Heart right ventricle (tissue), 16 donors: Measurements from ENCODE around the gene TRPM5. TPM values are rescaled to one million over a fixed set of nuclear protein-coding genes. Genes with fewer than 3 reads are reported as not detected.

Experiments used
- ATAC-seq, 8 donors: fragments of 200-7000 bp; cut with Tn5 transposase; one replicate each; pipeline ENCODE4 v1.9.1; 2020; ENCODE audit warnings: mild to moderate bottlenecking in 8 of 8, moderate library complexity in 8 of 8, moderate number of reproducible peaks in 1 of 8
- DNase-seq, 2 donors: peaks; one replicate each; pipeline ENCODE4 v3.0.0-alpha.2; 2020
- H3K27ac ChIP-seq, 10 donors: fragments of 200-600 bp; sonication (generic) in 2 of 10; one replicate each; pipeline versions ENCODE4 v1.5.0 to v1.8.0; 2020 to 2022; ENCODE audit warnings: mild to moderate bottlenecking in 3 of 10
- H3K27me3 ChIP-seq, 7 donors: fragments of 200-600 bp; one replicate each; pipeline ENCODE4 v1.8.0; 2021 to 2022; ENCODE audit warnings: mild to moderate bottlenecking in 2 of 7
- H3K36me3 ChIP-seq, 9 donors: fragments of 200-600 bp; sonication (generic) in 1 of 9; one replicate each; pipeline versions ENCODE4 v1.5.0 to v1.8.0; 2020 to 2022; ENCODE audit warnings: mild to moderate bottlenecking in 2 of 9
- H3K4me1 ChIP-seq, 9 donors: fragments of 200-600 bp; sonication (generic) in 1 of 9; one replicate each; pipeline versions ENCODE4 v1.5.0 to v1.8.0; 2020 to 2022; ENCODE audit warnings: mild to moderate bottlenecking in 4 of 9
- H3K4me3 ChIP-seq, 10 donors: fragments of 200-600 bp; sonication (generic) in 2 of 10; one replicate each; pipeline versions ENCODE4 v1.5.0 to v1.8.0; 2020 to 2022; ENCODE audit warnings: mild to moderate bottlenecking in 7 of 10, moderate library complexity in 2 of 10
- H3K9me3 ChIP-seq, 11 donors: fragments of 200-600 bp in 10 of 11; sonication (generic) in 2 of 11; one replicate each; pipeline versions ENCODE4 v1.5.0 to v1.8.0; 2013 to 2022; ENCODE audit warnings: mild to moderate bottlenecking in 2 of 11, control low read depth in 1 of 11, moderate library complexity in 1 of 11
- CTCF ChIP-seq, 9 donors: fragments of 200-600 bp; sonication (generic) in 2 of 9; IDR thresholded peaks; one replicate each; pipeline versions ENCODE4 v1.5.0 to v1.8.0; 2021 to 2022; ENCODE audit warnings: antibody characterized with exemption in 9 of 9, mild to moderate bottlenecking in 5 of 9, moderate library complexity in 1 of 9
- WGBS, 2 donors: extraction: QIAGEN DNeasy Blood & Tissue Kit; methylation state at CpG; one replicate each; pipeline ENCODE4 v1.1.7; 2013; ENCODE audit warnings: inconsistent platforms in 1 of 2; 5-methylcytosine and 5-hydroxymethylcytosine counted together
- intact Hi-C, 10 donors: fragments of 100-400 bp; cut with DNase I; formaldehyde crosslinking; loops; one replicate each; pipeline versions ENCODE4 v1.11.1 to v1.14.2; 2022
- polyA plus RNA-seq, 2 donors: library from polyadenylated mRNA; stranded (reverse); fragments of 200-250 nt; gene quantifications; one replicate each; pipeline ENCODE4 v1.2.3, GENCODE V29; 2013
- total RNA-seq, 10 donors: library from RNA; stranded (reverse); fragmentation: NEBNext Ultra II Directional in 3 of 10; extraction: Animal tissue kit (Norgen Biotek cat#: 25700) in 3 of 10; gene quantifications; one replicate each; pipeline versions ENCODE4 v1.2.1 to v1.2.4, GENCODE V29; 2021 to 2023
- donor health status: Arrhythmogenic right ventricular cardiomyopathy.
- donor health status: ischemic (EF 13 %, LVEDD 7.1; RV severe dilation, severe dysfunction).
- donor health status: healthy with polysubstance abuse.
- donor health status: DM: no; HTN: yes; CAD: no.
- donor health status: DM: no; HTN: no; CAD: no.
- donor health status: ischemic (EF 25% LVEDD 6.9; RV normal size, moderate dysfunction).
- donor health status: ischemic (EF 25% LVEDD 5.7; RV mildly dilated, moderate dysfunction).
- donor health status: healthy.
- donor health status: DM: yes; HTN: yes; CAD: no.
- donor health status: Ischemic cardiomyopathy.
- donor health status: ischemic (EF 35%, LVEDD 5.7; RV mildly dilated, moderate dysfunction).
- donor health status: nonischemic (EF 11% LVEDD 7.7; RV severe dilation, severe dysfunction).
- donor health status: DM: yes; HTN: yes; CAD: no.
- donor health status: PGD.
- donor health status: ischemic (EF 29% LVEDD 5.4; RV normal size, mild dysfunction).
- donor health status: nonischemic (EF 23%, LVEDD 6.1; RV moderate dilation, normal function).

TRPM5 gene
- total and polyA plus RNA-seq, 12 donors: not detected

DNA sequence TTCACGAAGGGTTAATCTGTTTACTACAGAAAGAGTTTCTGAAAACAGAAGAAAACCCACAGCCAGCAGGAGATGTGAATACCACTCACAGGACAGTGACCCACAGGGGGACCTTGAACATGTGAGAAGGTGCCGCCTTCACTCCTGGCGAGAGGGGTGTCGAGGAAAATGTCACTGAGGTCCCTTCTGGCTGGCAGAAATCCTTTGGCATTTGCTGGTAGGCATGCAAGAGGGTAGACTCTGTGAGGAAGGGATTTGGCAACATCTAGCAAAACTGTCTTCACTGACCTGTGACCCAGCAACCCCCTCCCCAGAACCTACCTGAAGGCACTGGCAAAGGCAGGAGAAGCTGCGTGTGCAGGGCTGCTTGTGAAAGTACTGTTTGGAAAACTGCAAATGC is 9.1 kb upstream of the TRPM5 start:
- no peaks in the 10 kb centered on the region for H3K36me3 ChIP-seq
- no peak for TF ChIP-seq CTCF (IDR thresholded peaks at IDR 0.05)
- H3K27me3 ChIP-seq: no peaks in the 10 kb centered on the region
- peaks cover 0 to 19% (median 3%) of the 10 kb centered on the region in 9 donors for H3K4me1 ChIP-seq
- no peak overlapping the region for H3K27ac ChIP-seq
- peaks cover 0 to 3% (median 0%) of the 10 kb centered on the region in 11 donors for H3K9me3 ChIP-seq
- DNase-seq (no peak), ATAC-seq (no peak)
- WGBS, 2 donors: 94 to 96% methylated on average over 5 of the region's 5 CpGs
- intact Hi-C loops: no loop called here
- H3K4me3 ChIP-seq: no peak overlapping the region

DNA sequence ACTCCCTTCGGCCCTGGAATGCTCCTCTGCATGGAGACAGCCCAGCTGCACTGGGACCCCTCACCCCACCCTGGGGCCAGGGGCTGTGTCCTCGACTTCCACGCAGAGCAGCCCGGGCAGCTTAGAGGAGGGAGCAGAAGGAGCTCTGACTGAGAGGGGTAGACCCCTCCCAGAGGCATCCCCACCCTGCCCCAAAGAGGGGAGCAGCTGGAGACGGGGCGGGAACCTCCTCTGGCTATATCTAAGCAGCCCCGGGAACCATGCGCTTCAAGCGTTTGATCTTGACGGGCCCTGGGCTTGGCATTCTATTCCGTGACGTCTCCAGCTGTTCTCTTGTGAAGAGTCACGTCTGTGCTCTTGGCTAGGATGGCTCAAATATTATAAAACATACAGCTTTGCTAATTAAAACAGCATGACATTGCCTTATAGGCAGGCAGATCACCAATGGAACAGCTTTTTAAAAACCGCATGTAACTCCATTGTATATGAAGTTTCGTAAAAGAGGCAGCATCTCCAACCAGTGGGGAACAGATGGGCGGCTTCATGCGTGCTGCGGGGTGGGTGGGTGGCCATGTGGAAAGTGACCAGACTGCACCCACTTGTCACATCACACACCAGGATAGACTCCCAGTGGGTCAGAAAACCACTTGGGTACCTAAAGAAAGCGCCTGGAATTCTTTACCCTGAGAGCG is 8.2 kb upstream of the TRPM5 start:
- peak in 5 of 8 donors; percentile 4 to 77 (median 70) for ATAC-seq
- no peak for DNase-seq
- H3K27me3 ChIP-seq: no peaks in the 10 kb centered on the region
- intact Hi-C loops: no loop called here
- no peaks in the 10 kb centered on the region for H3K36me3 ChIP-seq
- H3K4me3 ChIP-seq: no peak overlapping the region
- H3K4me1 ChIP-seq: peaks cover 0 to 29% (median 13%) of the 10 kb centered on the region in 9 donors
- peaks cover 0 to 3% (median 0%) of the 10 kb centered on the region in 11 donors for H3K9me3 ChIP-seq
- H3K27ac ChIP-seq: no peak overlapping the region
- no peak for TF ChIP-seq CTCF (IDR thresholded peaks at IDR 0.05)
- WGBS, 2 donors: 56 to 62% methylated on average over 20 of the region's 20 CpGs

- no peak overlapping the region for H3K4me3 ChIP-seq
- H3K36me3 ChIP-seq: no peaks in the 10 kb centered on the region
- H3K4me1 ChIP-seq: peaks cover 0 to 34% (median 19%) of the 10 kb centered on the region in 9 donors
- ATAC-seq (peak in 1 of 8 donors; percentile 3), DNase-seq (no peak)
- peaks cover 0 to 3% (median 0%) of the 10 kb centered on the region in 11 donors for H3K9me3 ChIP-seq
- intact Hi-C loops: no loop called here
- no peak for TF ChIP-seq CTCF (IDR thresholded peaks at IDR 0.05)
- H3K27me3 ChIP-seq: no peaks in the 10 kb centered on the region
- H3K27ac ChIP-seq: no peak overlapping the region
- WGBS, 2 donors: 65 to 83% methylated on average over 6 of the region's 6 CpGs
These were observed 7.6 kb upstream of the TRPM5 start for GRCh38 chr11:2451916-2452315.

DNA sequence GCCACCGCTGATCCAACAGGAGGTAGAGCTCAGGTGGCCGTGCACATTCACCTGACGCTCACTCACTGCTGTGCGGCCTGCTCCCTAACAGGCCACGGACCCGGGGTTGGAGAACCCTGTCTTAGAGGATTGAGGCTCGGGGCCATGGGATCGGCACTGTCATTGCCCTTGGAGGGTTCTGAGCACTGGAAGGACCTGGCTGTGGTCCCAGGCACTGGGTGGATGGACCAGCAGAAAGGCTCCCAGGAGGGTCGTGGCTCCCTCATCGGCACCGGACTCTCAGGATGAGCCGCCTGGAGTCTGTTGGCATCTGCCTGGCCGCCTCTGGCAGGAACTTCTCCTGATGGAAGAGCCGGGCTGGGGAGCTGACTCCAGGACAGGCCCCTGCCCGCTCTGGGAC is 7.0 kb upstream of the TRPM5 start:
- no peaks in the 10 kb centered on the region for H3K36me3 ChIP-seq
- TF ChIP-seq CTCF (IDR thresholded peaks at IDR 0.05): no peak
- no peak overlapping the region for H3K27ac ChIP-seq
- intact Hi-C loops: no loop called here
- H3K9me3 ChIP-seq: peaks cover 0 to 3% (median 0%) of the 10 kb centered on the region in 11 donors
- no peak for ATAC-seq
- no peak overlapping the region for H3K4me3 ChIP-seq
- 89 to 94% methylated on average over 15 of the region's 15 CpGs for WGBS, 2 donors
- H3K4me1 ChIP-seq: peaks cover 0 to 40% (median 24%) of the 10 kb centered on the region in 9 donors
- DNase-seq: no peak
- H3K27me3 ChIP-seq: peaks cover 0 to under 1% (median 0%) of the 10 kb centered on the region in 7 donors
